SK-N-MC (cell line): ENCODE measurements around the gene NPTX1.

Source experiments
- EZH2 ChIP-seq: fragments of 200-600 bp; sonication (generic); IDR thresholded peaks from one replicate; pipeline ENCODE4 v1.6.1; 2017; ENCODE audit warnings: antibody characterized with exemption
- POLR2AphosphoS5 ChIP-seq: IDR thresholded peaks from 2 replicates; pipeline ENCODE4 v1.6.1; 2012; ENCODE audit warnings: mild to moderate bottlenecking, low read depth, low read length, borderline replicate concordance

- TF ChIP-seq EZH2: no peak
- TF ChIP-seq POLR2AphosphoS5: no peak
Observed at GRCh38 chr17:80503031-80503430, 26.6 kb upstream of the NPTX1 start.
